Skin epidermis (tissue), 12 donors: ENCODE measurements around the gene APCDD1.
"Not testable (repeated sequence)": the region's sequence is repeated elsewhere in the genome, so short reads cannot be mapped to it uniquely, and the experiment has no call there.

Experiments
- H3K27ac ChIP-seq, 21 experiments: fragments of 200-600 bp; sonication (generic) in 11 of 21; one replicate each; pipeline ENCODE4 v1.5.0; 2020; ENCODE audit warnings: mild to moderate bottlenecking in 3 of 21, inconsistent platforms in 2 of 21, moderate library complexity in 2 of 21
- H3K4me3 ChIP-seq, 7 experiments: fragments of 200-600 bp; sonication (generic) in 2 of 7; one replicate each; pipeline ENCODE4 v1.5.0; 2020; ENCODE audit warnings: inconsistent platforms in 2 of 7, mild to moderate bottlenecking in 2 of 7, moderate library complexity in 1 of 7

The APCDD1 gene

GRCh38 chr18:10481831-10482230 lies 27.4 kb downstream of the APCDD1 start:
- Histone ChIP-seq H3K27ac (peak overlapping the region in 1 of 21 experiments; percentile 1), H3K4me3 (no peak overlapping the region)

DNA sequence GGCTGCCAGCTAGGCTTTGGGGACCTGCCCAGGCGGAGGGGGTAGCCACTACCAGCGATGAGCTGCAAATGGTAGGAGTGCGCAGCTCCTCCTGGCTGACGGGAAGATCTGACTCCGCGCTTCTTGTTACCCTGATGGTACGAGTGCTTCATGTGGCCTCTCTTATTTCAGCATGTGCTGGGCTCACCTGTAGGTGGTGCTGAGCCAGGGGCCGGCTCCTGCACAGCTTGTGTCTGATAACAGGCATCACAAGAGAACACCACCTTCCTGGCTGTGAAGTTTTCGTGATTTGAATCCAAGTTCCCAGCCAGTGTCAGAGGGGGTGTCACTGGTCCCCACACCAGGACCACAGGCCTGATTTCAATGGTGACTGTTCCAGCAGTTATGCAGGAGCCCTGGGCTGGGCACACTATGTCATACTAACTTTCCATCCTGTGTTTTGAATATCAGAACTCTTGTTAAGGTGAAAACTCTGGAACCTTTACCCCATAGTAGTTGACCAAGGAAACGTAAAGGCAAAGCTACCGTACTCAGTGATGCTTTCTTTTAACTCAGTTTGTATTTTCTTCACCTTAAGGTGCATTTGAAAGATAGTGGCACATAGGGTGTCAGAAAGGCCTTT lies 28.0 kb downstream of the APCDD1 start:
- H3K4me3 ChIP-seq, result no peak overlapping the region
- H3K27ac ChIP-seq, result peak overlapping the region in 4 of 21 experiments; percentile 1 to 31 (median 11)

GRCh38 chr18:10482985-10483949 lies 28.8 kb downstream of the APCDD1 start:
- Histone ChIP-seq H3K4me3 (no peak overlapping the region), H3K27ac (peak overlapping the region in 4 of 21 experiments; percentile 8 to 38 (median 34))

DNA sequence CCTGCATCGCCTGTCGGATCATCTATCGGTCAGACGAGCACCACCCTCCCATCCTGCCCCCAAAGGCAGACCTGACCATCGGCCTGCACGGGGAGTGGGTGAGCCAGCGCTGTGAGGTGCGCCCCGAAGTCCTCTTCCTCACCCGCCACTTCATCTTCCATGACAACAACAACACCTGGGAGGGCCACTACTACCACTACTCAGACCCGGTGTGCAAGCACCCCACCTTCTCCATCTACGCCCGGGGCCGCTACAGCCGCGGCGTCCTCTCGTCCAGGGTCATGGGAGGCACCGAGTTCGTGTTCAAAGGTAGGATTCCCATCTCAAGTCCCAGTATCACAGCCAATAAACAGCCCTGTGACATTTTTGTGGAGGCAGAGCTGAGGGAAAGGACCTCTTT lies 31.0 kb downstream of the APCDD1 start:
- Histone ChIP-seq H3K4me3 (no peak overlapping the region), H3K27ac (no peak overlapping the region)

GRCh38 chr18:10486362-10486761 lies 31.9 kb downstream of the APCDD1 start:
- Histone ChIP-seq H3K4me3 (no peak overlapping the region), H3K27ac (peak overlapping the region in 1 of 21 experiments; percentile 26)

- H3K4me3 ChIP-seq, result no peak overlapping the region
- no peak overlapping the region for H3K27ac ChIP-seq
These were observed 32.7 kb downstream of the APCDD1 start for GRCh38 chr18:10487154-10487553.

- Histone ChIP-seq H3K4me3 (no peak overlapping the region), H3K27ac (peak overlapping the region in 1 of 21 experiments; percentile 34)
These were observed 33.6 kb downstream of the APCDD1 start for GRCh38 chr18:10488017-10488416.

DNA sequence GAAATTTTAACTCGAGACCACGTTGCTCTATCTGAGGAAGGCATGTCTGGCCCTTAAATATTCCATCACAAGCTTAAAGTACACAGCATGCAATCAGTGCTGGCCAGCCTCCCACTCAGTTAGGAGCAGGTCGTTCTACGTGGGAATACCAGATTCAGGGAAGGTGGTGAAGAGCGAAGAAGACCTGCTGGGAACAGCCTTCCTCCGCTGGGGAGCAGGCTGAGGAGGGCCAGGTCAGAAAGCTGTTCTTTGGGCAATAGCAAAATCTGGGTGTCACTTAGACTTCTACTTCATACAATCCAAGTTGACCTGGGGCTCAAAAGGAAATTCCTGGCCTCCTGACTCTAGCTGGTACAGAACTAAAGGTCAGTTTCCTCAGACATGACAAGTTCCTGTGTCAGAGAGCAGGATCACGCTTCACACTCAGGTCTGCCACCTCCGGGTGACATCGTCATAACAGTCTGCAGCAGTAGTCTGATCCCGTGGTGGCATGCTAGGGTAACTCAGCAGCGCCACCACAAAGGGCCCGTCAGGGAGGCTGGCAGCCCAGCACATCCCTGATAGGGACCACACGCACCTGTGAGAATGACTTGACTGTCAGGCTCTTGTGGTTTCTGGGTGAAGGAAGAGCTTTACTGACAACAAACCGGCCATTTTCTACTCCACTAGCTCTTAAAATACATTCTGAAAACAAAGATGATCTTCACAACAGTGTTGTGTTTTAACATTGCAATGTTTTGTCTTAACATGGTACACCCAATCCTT lies 36.1 kb downstream of the APCDD1 start:
- H3K27ac ChIP-seq, result peak overlapping the region in 3 of 21 experiments; percentile 0 to 13 (median 12)
- no peak overlapping the region for H3K4me3 ChIP-seq

DNA sequence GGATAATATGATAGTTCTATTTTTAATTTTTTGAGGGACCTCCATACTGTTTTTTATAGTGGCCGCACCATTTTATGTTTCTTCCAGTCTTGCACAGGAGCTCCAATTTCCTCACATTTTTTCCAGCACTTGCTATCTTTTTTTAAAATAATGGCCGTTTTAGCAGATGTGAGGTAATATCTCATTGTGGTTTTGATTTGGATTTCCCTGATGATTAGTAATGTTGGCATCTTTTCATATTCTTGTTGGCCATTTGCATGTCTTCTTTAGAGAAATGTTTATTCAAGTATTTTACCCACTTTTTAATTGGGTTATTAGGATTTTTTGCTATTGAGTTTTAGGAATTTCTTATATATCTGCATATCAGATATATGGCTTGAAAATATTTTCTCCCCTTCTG lies 41.5 kb downstream of the APCDD1 start:
- Histone ChIP-seq H3K27ac (no peak overlapping the region), H3K4me3 (no peak overlapping the region)

DNA sequence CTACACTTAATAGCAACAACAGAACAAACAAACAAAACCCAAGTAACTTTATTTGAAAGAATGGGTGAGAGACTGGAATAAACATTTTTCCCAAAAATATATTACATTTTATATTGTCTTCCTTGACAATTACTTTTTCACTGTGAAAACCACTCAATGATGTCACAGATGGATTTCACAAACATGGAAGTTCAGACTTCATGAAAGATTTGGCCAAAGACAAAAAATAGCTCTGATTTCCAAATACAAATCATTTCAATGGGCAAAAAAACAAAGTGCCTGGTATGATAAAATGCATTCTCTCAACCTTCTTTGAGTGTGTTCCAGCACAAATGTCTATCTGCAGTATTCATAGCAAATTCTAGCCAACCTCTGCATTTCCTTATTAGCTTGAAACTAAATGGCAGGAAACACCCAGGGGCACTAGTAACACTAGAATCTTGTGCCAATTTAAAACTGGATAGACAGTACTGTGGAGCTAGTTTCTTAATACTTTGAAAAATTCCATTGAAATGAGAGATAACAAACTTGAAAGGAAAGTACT lies 42.8 kb downstream of the APCDD1 start:
- Histone ChIP-seq H3K27ac (peak overlapping the region in 1 of 21 experiments; percentile 35), H3K4me3 (no peak overlapping the region)

GRCh38 chr18:10499230-10499629 lies 44.8 kb downstream of the APCDD1 start:
- no peak overlapping the region for H3K27ac ChIP-seq
- H3K4me3 ChIP-seq, result no peak overlapping the region

DNA sequence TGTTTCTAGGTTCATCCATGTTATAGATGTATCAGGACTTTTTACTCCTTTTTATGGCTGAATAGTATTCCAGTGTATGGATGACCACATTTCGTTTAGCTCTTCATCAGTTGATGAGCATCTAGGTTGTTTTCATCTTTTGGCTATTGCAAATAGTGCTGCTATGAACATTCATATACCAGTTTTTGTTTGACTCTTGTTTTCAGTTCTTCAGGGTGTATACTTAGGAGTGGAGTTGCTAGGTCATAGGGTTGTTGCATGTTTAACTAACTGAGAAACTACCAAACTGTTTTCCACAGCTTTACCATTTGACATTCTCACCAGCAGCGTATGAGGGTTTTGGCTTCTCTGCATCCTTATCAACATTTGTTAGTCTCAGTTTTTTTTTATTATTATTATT lies 45.6 kb downstream of the APCDD1 start:
- no peak overlapping the region for H3K27ac ChIP-seq
- H3K4me3 ChIP-seq, result no peak overlapping the region

DNA sequence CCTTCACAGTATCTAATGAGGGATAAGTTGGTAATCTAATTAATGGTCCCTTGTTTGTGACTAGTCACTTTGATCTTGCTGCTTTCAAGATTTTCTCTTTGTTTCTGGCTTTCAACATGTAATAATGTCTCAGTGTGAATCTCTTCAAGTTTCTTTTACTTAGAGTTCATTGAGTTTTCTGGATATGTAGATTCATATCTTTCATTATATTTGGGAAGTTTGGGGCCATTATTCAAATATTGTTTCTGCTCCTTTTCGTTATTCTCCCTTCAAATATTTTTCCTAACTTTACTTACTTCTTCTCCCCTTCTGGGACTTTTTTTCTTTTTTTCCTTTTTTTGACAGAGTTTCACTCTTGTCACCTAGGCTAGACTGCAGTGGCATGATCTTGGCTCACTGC lies 50.3 kb downstream of the APCDD1 start:
- H3K27ac ChIP-seq, result no peak overlapping the region
- no peak overlapping the region for H3K4me3 ChIP-seq

- not testable (repeated sequence) for H3K4me3 ChIP-seq, H3K27ac ChIP-seq
These were observed 51.5 kb downstream of the APCDD1 start for GRCh38 chr18:10505892-10506291.

DNA sequence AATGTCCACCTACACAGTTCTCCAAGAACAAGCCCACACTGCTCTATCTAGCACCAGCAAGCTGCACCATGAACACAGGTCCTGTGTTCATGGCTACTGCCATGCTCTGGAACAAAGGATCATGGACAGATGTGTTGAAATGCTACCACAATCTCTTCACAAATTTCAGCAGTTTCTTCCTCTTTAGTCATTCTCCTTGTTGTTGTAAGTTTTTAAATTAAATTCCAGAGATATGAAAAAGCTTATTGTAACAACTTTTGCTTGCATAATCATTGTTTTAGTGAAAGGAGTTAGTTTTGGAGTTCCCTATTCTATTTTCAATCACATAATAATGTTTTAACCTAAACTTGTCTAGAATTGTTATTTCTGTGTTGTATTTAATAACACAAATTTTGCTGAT lies 54.2 kb downstream of the APCDD1 start:
- Histone ChIP-seq H3K4me3 (no peak overlapping the region), H3K27ac (no peak overlapping the region)

DNA sequence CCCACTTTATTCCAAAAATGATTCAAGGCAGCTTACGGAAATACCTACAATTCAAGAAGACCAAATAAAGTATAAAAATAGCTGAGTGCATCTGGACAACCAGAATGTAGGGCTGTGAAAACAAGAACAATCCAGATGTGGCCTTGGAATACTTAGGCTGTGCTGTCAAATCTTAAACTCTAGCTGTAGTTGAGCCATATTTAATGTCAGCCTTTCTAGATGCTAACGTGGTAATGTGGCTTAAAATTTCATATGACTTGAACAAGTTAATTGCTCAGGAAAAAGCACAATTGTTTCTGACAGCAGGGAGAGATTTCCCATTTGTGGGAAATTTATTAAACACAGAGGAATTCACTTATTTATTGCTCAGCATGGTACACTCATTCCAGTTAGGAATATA lies 56.8 kb downstream of the APCDD1 start:
- no peak overlapping the region for H3K4me3 ChIP-seq
- no peak overlapping the region for H3K27ac ChIP-seq

- no peak overlapping the region for H3K4me3 ChIP-seq
- peak overlapping the region in 5 of 21 experiments; percentile 8 to 64 (median 25) for H3K27ac ChIP-seq
These were observed 59.6 kb downstream of the APCDD1 start for GRCh38 chr18:10514082-10514481.

DNA sequence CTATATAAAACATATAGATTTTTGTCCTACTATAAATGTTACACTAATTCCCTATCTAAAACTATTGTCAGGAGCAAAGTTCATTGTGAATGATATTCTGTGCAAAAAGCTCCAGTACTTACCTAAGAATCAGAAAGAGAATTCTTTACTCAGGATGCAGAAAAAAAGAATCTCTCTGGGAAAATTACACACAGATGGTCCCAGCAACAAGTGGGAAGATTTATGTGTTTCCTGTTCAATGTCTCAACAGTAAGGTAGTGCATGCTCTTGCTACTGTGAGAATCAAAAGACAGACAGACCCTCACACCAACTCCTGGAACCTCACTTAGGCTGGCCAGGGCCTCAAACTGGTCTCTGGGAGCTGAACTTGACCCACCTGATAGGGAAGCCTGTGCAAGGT lies 60.2 kb downstream of the APCDD1 start:
- Histone ChIP-seq H3K27ac (peak overlapping the region in 3 of 21 experiments; percentile 32 to 40 (median 40)), H3K4me3 (no peak overlapping the region)

DNA sequence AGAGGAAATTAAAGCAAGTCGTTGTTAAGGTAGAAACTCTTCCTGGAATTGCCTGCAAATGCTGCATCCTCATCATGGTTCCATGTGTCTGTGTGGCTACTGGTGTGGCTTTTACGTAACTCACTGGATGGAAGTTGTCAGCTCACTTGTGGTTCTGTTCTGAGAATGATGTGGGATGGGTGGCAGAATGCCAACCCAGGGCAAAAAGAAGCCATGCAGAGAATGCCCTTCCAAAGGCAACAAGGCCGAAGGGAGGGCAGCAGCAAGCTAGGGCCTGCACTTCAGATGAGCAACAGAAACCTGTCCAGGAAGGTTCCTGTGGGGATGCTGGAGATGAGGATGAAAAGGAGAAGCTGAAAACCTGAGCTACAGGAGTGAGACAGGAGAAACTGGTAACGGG lies 61.0 kb downstream of the APCDD1 start:
- H3K27ac ChIP-seq, result peak overlapping the region in 9 of 21 experiments; percentile 3 to 84 (median 40)
- no peak overlapping the region for H3K4me3 ChIP-seq

DNA sequence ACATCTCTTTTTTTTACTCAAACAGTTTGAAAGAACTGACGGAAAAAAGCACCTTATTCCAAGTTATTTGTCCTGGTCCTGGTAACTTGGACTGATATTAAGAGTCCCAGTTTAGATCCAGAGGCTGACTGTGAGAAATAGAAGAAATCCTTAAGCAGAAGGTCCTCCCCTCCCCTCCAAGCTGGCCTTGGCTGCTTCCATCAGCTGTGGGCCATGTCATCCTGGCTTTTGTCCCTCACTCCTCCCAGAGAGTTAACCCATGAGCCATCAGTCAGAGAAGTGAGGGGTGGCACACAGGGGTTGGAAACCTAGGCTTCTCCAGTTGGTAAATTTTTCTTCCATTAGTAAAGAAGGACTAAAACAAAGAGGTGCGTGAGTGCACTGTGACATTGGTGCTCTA lies 61.6 kb downstream of the APCDD1 start:
- no peak overlapping the region for H3K4me3 ChIP-seq
- H3K27ac ChIP-seq, result peak overlapping the region in 9 of 21 experiments; percentile 3 to 84 (median 40)
